Liver (tissue), 3 donors: ENCODE measurements around the gene CPS1.

ENCODE experiments used
- EGR1 ChIP-seq, 2 donors: IDR thresholded peaks; 2 replicates each; pipeline ENCODE4 v1.6.1; 2016 to 2018; ENCODE audit warnings: antibody characterized with exemption in 2 of 2, low read depth in 2 of 2
- TF ChIP-seq, protein P1 (sequence below): fragments of 150-350 bp; IDR thresholded peaks from 2 replicates; pipeline ENCODE4 v1.5.1; 2017; ENCODE audit warnings: improper control_type of control experiment, low read depth, low read length; ENCODE audit not compliant: missing input control
- TF ChIP-seq, protein P2 (sequence below): IDR thresholded peaks from 2 replicates; pipeline ENCODE4 v1.6.1; 2016; ENCODE audit warnings: antibody characterized with exemption
- donor health status: healthy.
- donor health status: healthy.

GRCh38 chr2:210533389-210533788 lies 23.0 kb upstream of the CPS1 start:
- no peak for TF ChIP-seq EGR1 (IDR thresholded peaks at IDR 0.05; ENCODE audit: low read depth in 2 of 2)
- TF ChIP-seq, protein P1, sequence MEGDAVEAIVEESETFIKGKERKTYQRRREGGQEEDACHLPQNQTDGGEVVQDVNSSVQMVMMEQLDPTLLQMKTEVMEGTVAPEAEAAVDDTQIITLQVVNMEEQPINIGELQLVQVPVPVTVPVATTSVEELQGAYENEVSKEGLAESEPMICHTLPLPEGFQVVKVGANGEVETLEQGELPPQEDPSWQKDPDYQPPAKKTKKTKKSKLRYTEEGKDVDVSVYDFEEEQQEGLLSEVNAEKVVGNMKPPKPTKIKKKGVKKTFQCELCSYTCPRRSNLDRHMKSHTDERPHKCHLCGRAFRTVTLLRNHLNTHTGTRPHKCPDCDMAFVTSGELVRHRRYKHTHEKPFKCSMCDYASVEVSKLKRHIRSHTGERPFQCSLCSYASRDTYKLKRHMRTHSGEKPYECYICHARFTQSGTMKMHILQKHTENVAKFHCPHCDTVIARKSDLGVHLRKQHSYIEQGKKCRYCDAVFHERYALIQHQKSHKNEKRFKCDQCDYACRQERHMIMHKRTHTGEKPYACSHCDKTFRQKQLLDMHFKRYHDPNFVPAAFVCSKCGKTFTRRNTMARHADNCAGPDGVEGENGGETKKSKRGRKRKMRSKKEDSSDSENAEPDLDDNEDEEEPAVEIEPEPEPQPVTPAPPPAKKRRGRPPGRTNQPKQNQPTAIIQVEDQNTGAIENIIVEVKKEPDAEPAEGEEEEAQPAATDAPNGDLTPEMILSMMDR = no peak
- TF ChIP-seq, protein P2, sequence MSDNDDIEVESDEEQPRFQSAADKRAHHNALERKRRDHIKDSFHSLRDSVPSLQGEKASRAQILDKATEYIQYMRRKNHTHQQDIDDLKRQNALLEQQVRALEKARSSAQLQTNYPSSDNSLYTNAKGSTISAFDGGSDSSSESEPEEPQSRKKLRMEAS = no peak
